ENCODE data around the gene B4GAT1. TPM values are rescaled to one million over a fixed set of nuclear protein-coding genes. Genes with fewer than 3 reads are reported as not detected.
A peak's percentile ranks its signal among the peaks of the same experiment; 100 is the strongest.

B4GAT1 gene
- total RNA-seq, 1 donor from 2014 or later = 64.2 TPM

DNA sequence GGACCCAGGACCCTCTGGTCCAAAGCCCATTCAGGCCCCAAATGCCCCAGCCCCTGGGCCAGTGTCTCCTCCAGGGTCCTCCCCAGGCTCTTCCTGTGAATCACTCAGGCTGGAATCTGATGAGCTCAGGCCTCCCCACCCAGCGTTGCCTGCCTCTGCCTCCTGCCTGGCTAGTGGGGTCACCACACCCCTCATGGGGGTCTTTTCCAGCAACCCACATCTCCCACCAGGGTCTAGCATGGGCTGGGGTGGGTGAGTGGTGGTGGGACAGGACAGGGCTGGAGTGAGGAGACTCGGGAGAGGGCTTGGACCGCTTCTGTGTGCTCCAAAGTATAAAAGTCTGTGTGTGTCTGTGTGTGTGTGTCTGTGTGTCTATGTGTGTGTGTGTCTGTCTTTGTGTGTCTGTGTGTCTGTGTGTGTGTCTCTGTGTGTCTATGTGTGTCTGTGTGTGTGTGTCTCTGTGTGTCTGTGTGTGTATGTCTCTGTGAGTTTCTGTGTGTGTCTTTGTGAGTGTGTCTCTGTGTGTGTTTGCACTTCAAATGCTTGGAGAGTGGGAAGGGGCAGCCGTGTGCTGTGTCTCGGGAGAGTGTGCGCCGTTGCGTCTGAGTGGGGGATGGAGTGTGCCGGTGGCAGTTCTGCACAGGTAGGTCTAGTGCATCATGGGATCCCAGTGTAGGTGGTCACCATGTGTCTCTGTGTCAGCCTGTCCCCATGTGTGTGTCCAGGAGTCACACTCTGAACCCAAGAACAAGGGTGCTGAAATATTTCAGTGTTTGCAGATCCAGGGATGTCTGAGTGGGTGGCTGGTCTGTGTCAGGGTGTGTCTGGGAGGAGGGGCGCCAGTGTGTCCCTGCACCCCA is 20.0 kb downstream of the B4GAT1 start:
- intact Hi-C loops (cut with DNase I) = loop anchor here (1.0 kb wide), 1 partner anchor 15 kb away; no protein-coding TSS in a partner anchor
- Histone ChIP-seq H3K27me3 (no peaks in the 10 kb centered on the region), H3K27ac (peak overlapping the region; percentile 49 to 54), H3K9me3 (no peaks in the 10 kb centered on the region), H3K4me1 (peaks cover 3 to 16% of the 10 kb centered on the region in 2 donors), H3K4me3 (no peak overlapping the region), H3K36me3 (peaks cover 0 to 4% of the 10 kb centered on the region in 2 donors)
- TF ChIP-seq, protein P1, sequence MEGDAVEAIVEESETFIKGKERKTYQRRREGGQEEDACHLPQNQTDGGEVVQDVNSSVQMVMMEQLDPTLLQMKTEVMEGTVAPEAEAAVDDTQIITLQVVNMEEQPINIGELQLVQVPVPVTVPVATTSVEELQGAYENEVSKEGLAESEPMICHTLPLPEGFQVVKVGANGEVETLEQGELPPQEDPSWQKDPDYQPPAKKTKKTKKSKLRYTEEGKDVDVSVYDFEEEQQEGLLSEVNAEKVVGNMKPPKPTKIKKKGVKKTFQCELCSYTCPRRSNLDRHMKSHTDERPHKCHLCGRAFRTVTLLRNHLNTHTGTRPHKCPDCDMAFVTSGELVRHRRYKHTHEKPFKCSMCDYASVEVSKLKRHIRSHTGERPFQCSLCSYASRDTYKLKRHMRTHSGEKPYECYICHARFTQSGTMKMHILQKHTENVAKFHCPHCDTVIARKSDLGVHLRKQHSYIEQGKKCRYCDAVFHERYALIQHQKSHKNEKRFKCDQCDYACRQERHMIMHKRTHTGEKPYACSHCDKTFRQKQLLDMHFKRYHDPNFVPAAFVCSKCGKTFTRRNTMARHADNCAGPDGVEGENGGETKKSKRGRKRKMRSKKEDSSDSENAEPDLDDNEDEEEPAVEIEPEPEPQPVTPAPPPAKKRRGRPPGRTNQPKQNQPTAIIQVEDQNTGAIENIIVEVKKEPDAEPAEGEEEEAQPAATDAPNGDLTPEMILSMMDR (IDR thresholded peaks at IDR 0.05) = no peak
- no peak for DNase-seq (ENCODE audit: low spot score in 2 of 2)

GRCh38 chr11:66326261-66327111 is 20.9 kb downstream of the B4GAT1 start:
- no peaks in the 10 kb centered on the region for H3K9me3 ChIP-seq
- H3K4me1 ChIP-seq = peaks cover 3 to 16% of the 10 kb centered on the region in 2 donors
- H3K36me3 ChIP-seq = no peaks in the 10 kb centered on the region
- intact Hi-C loops (cut with DNase I) = no loop called here
- no peak for DNase-seq (ENCODE audit: low spot score in 2 of 2)
- TF ChIP-seq, protein P1 (IDR thresholded peaks at IDR 0.05) = no peak
- H3K27me3 ChIP-seq = no peaks in the 10 kb centered on the region
- H3K27ac ChIP-seq = peak overlapping the region; percentile 51 to 54
- H3K4me3 ChIP-seq = no peak overlapping the region

DNA sequence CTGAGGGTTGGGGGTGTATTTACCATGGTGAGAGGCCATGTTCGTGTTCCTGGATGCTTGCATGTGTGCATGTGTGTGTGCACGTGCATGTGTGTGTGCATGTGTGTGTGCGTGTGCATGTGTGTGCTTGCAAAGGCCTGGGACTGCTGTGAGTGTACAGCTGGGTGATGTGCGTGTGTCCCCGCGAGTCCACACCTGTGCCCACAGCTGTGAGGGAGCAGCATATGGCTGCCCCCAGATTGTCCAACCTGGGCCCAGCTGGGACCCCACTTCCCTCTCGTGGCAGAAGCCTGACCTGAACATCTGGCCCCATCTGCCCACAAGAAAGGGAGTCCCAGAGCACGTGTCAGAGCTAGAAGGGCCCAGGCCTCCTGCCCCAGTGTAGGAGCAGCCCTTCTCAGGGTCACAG is 22.2 kb downstream of the B4GAT1 start:
- H3K27ac ChIP-seq = peak overlapping the region in 1 of 2 donors; percentile 51
- peaks cover 3 to 16% of the 10 kb centered on the region in 2 donors for H3K4me1 ChIP-seq
- H3K36me3 ChIP-seq = no peaks in the 10 kb centered on the region

GRCh38 chr11:66324664-66325063 is 22.8 kb downstream of the B4GAT1 start:
- H3K27ac ChIP-seq = no peak overlapping the region
- intact Hi-C loops (cut with DNase I) = no loop called here
- TF ChIP-seq, protein P1 (IDR thresholded peaks at IDR 0.05) = no peak
- no peak overlapping the region for H3K4me3 ChIP-seq
- no peaks in the 10 kb centered on the region for H3K9me3 ChIP-seq
- no peaks in the 10 kb centered on the region for H3K36me3 ChIP-seq
- H3K4me1 ChIP-seq = peaks cover 3 to 16% of the 10 kb centered on the region in 2 donors
- H3K27me3 ChIP-seq = no peaks in the 10 kb centered on the region
- DNase-seq (ENCODE audit: low spot score in 2 of 2) = no peak

More for the DNA sequence above, 22.2 kb downstream of the B4GAT1 start:
- Histone ChIP-seq H3K9me3 (no peaks in the 10 kb centered on the region), H3K4me3 (no peak overlapping the region), H3K27me3 (no peaks in the 10 kb centered on the region)
- TF ChIP-seq, protein P1 (IDR thresholded peaks at IDR 0.05) = no peak
- no peak for DNase-seq (ENCODE audit: low spot score in 2 of 2)
- intact Hi-C loops (cut with DNase I) = no loop called here

- Histone ChIP-seq H3K4me3 (no peak overlapping the region), H3K36me3 (no peaks in the 10 kb centered on the region), H3K27me3 (no peaks in the 10 kb centered on the region), H3K9me3 (no peaks in the 10 kb centered on the region), H3K4me1 (peaks cover 3 to 13% of the 10 kb centered on the region in 2 donors), H3K27ac (no peak overlapping the region)
- TF ChIP-seq, protein P1 (IDR thresholded peaks at IDR 0.05) = no peak
- no peak for DNase-seq (ENCODE audit: low spot score in 2 of 2)
- intact Hi-C loops (cut with DNase I) = no loop called here
Measured at GRCh38 chr11:66323684-66324083, 23.7 kb downstream of the B4GAT1 start.
